ENCODE data around the gene TMEM167A. TPM values are rescaled to one million over a fixed set of nuclear protein-coding genes. Genes with fewer than 3 reads are reported as not detected.

The TMEM167A gene
- total RNA-seq, 1 donor from 2014 or later, result 49.1 TPM

- Histone ChIP-seq H3K4me1 (no peaks in the 10 kb centered on the region), H3K27me3 (ENCODE audit: low read depth) (no peaks in the 10 kb centered on the region), H3K4me3 (no peak overlapping the region), H3K27ac (replicated peaks) (no peak overlapping the region), H3K9me3 (replicated peaks) (no peaks in the 10 kb centered on the region), H3K36me3 (no peaks in the 10 kb centered on the region)
- no peak for DNase-seq
- intact Hi-C loops (cut with micrococcal nuclease), result no loop called here
- TF ChIP-seq CTCF (IDR thresholded peaks at IDR 0.05; ENCODE audit: borderline replicate concordance), result no peak
These were observed 28.4 kb downstream of the TMEM167A start for GRCh38 chr5:83048811-83049210.

- Histone ChIP-seq H3K9me3 (replicated peaks) (no peaks in the 10 kb centered on the region), H3K4me3 (no peak overlapping the region), H3K27me3 (ENCODE audit: low read depth) (no peaks in the 10 kb centered on the region), H3K36me3 (no peaks in the 10 kb centered on the region), H3K4me1 (no peaks in the 10 kb centered on the region), H3K27ac (replicated peaks) (no peak overlapping the region)
- no peak for TF ChIP-seq CTCF (IDR thresholded peaks at IDR 0.05; ENCODE audit: borderline replicate concordance)
- intact Hi-C loops (cut with micrococcal nuclease), result no loop called here
- DNase-seq, result no peak
These were observed 28.9 kb downstream of the TMEM167A start for GRCh38 chr5:83048277-83048676.

DNA sequence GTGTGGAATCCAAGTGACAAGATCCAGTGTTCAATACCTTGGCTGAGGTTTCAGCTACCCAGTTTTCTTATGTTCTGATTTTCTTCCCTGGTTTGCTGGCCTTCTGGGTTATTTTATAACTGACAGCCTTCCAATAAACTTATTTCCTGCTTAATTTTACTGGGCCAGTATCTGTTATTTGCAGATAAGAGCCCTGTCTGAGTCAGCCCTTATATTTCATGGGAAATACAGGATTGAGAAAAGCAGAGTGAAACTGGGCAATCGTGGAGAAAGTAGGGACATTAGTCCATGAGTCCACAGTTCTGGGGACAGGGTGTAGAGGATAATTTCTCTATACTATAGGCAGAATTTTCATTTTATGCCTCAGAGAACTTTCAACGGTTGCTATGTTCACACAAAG lies 32.3 kb downstream of the TMEM167A start:
- intact Hi-C loops (cut with micrococcal nuclease), result no loop called here
- no peak for TF ChIP-seq CTCF (IDR thresholded peaks at IDR 0.05; ENCODE audit: borderline replicate concordance)

DNA sequence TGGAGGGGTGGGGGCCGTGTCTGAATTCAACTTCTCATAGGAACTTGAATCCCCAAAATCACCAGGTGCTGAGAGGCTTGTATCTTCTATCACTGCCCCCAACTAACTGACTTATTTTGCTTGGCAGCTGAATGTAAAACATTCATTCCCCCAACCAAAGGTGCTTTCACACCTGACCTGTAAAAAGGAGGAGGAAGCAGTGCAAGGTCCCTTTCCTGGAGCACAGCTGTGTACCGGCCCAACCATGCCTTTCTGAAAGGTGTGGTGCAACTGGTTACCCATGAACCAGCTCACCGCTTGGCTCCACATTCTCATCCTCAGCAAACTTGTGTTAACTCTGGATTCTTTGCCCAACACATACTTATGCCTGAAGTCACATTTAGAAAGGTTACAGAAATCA lies 34.7 kb downstream of the TMEM167A start:
- H3K4me3 ChIP-seq, result no peak overlapping the region
- intact Hi-C loops (cut with micrococcal nuclease), result no loop called here
- H3K27ac ChIP-seq (replicated peaks), result no peak overlapping the region
- no peaks in the 10 kb centered on the region for H3K27me3 ChIP-seq (ENCODE audit: low read depth)
- H3K4me1 ChIP-seq, result no peaks in the 10 kb centered on the region
- no peaks in the 10 kb centered on the region for H3K36me3 ChIP-seq
- no peak for TF ChIP-seq CTCF (IDR thresholded peaks at IDR 0.05; ENCODE audit: borderline replicate concordance)
- no peak for DNase-seq
- H3K9me3 ChIP-seq (replicated peaks), result no peaks in the 10 kb centered on the region

More for the DNA sequence above, 32.3 kb downstream of the TMEM167A start:
- Histone ChIP-seq H3K4me1 (no peaks in the 10 kb centered on the region), H3K4me3 (no peak overlapping the region), H3K9me3 (replicated peaks) (no peaks in the 10 kb centered on the region), H3K27ac (replicated peaks) (no peak overlapping the region), H3K27me3 (ENCODE audit: low read depth) (no peaks in the 10 kb centered on the region), H3K36me3 (no peaks in the 10 kb centered on the region)
- DNase-seq, result no peak

GRCh38 chr5:83038924-83039323 lies 38.3 kb downstream of the TMEM167A start:
- no peak for DNase-seq
- no peaks in the 10 kb centered on the region for H3K9me3 ChIP-seq (replicated peaks)
- H3K27ac ChIP-seq (replicated peaks), result no peak overlapping the region
- no peaks in the 10 kb centered on the region for H3K36me3 ChIP-seq
- TF ChIP-seq CTCF (IDR thresholded peaks at IDR 0.05; ENCODE audit: borderline replicate concordance), result no peak
- H3K4me3 ChIP-seq, result no peak overlapping the region
- H3K4me1 ChIP-seq, result peaks cover 23% of the 10 kb centered on the region
- intact Hi-C loops (cut with micrococcal nuclease), result no loop called here
- H3K27me3 ChIP-seq (ENCODE audit: low read depth), result no peaks in the 10 kb centered on the region
